ENCODE results near the gene CLPTM1. TPM values are rescaled to one million over a fixed set of nuclear protein-coding genes. Genes with fewer than 3 reads are reported as not detected.

Gene CLPTM1
- total and polyA plus RNA-seq, 9 of the 15 experiments (the other 6 are each of a cell fraction or from before 2014, with no cell fraction given) = 0.37 to 96.0 (median 27.5) TPM

- no peak for TF ChIP-seq ATF1 (CRISPR knock-in tag; IDR thresholded peaks at IDR 0.05)
- peak; percentile 93 for TF ChIP-seq ATF1 (tag; IDR thresholded peaks at IDR 0.05)
- TF ChIP-seq IFI16 (CRISPR knock-in tag; IDR thresholded peaks at IDR 0.05) = no peak
- TF ChIP-seq ARID2 (IDR thresholded peaks at IDR 0.05) = no peak
- TF ChIP-seq ZBTB17 (CRISPR knock-in tag; IDR thresholded peaks at IDR 0.05) = no peak
- peak; percentile 26; the same call in 1 of the 2 replicates for TF ChIP-seq FOXK1 (CRISPR knock-in tag; IDR thresholded peaks at IDR 0.05; ENCODE audit: borderline replicate concordance)
- no peak for TF ChIP-seq ZHX1 (conservative IDR thresholded peaks at IDR 0.05; ENCODE audit: low read length)
- no peak for TF ChIP-seq SMARCB1 (IDR thresholded peaks at IDR 0.05; ENCODE audit: insufficient read length, low read depth)
- no peak for TF ChIP-seq CREB3 (tag; conservative IDR thresholded peaks at IDR 0.05; ENCODE audit: low read depth)
- 0 out of 2 replicates have a peak, but pooled peaks have one; percentile 22 for TF ChIP-seq THRAP3 (IDR thresholded peaks at IDR 0.05; ENCODE audit: borderline replicate concordance)
- peak in 1 of 2 experiments; percentile 100; a peak in 2 of 4 replicates for TF ChIP-seq MCM7 (IDR thresholded peaks at IDR 0.05)
- TF ChIP-seq STAT6 (CRISPR knock-in tag; IDR thresholded peaks at IDR 0.05) = no peak
- no peak for TF ChIP-seq PATZ1 (CRISPR knock-in tag; IDR thresholded peaks at IDR 0.05; ENCODE audit: borderline replicate concordance)
- TF ChIP-seq ZNF707 (CRISPR knock-in tag; conservative IDR thresholded peaks at IDR 0.05) = no peak
- no peak; the same call in 1 of the 2 replicates for TF ChIP-seq CEBPG (CRISPR knock-in tag; IDR thresholded peaks at IDR 0.05)
- TF ChIP-seq CEBPG (tag; conservative IDR thresholded peaks at IDR 0.05 in 1 of 2, IDR thresholded peaks at IDR 0.05 in 1 of 2) = no peak
- TF ChIP-seq ZNF217 (CRISPR knock-in tag; IDR thresholded peaks at IDR 0.05) = no peak
- TF ChIP-seq THRB (CRISPR knock-in tag; conservative IDR thresholded peaks at IDR 0.05) = no peak
Observed at GRCh38 chr19:44954649-44955504, at the start of gene CLPTM1 (continued).

Data from K562 (cell line).